MCF 10A (cell line): ENCODE measurements around the gene HERC4. TPM values are rescaled to one million over a fixed set of nuclear protein-coding genes. Genes with fewer than 3 reads are reported as not detected.
"Not testable (repeated sequence)": the region's sequence is repeated elsewhere in the genome, so short reads cannot be mapped to it uniquely, and the experiment has no call there.

Experiments used
- BruUV-seq: library from RNA; stranded (reverse); fragments of 400-500 nt; replicated peaks from 2 replicates; lab custom pipeline; 2021; lab: Mats Ljungman, UMichigan
- CTCF ChIA-PET: fragments of 300-600 bp; sonication (Branson Sonifier 250); formaldehyde crosslinking; extraction: SDS; loops from one replicate; lab custom pipeline; 2021; ENCODE audit warnings: antibody characterized with exemption, inconsistent platforms; lab: Yijun Ruan, JAX
- POLR2A ChIA-PET: fragments of 300-600, 350-650 bp; sonication (Branson Sonifier 250); formaldehyde crosslinking; extraction: SDS; loops from one replicate; lab custom pipeline; 2020; ENCODE audit warnings: antibody characterized with exemption, inconsistent platforms; lab: Yijun Ruan, JAX
- DNase-seq: peaks from one replicate; pipeline ENCODE4 v3.0.0-alpha.2; 2018; ENCODE audit not compliant: unreplicated experiment
- H3K27ac Mint-ChIP-seq: one replicate; pipeline ENCODE4 v1.8.0; 2022; ENCODE audit warnings: mild to moderate bottlenecking, low read depth, mixed read lengths; ENCODE audit not compliant: unreplicated experiment
- H3K27me3 Mint-ChIP-seq: one replicate; pipeline ENCODE4 v1.8.0; 2022; ENCODE audit warnings: mixed read lengths; ENCODE audit not compliant: insufficient read depth, unreplicated experiment
- H3K36me3 Mint-ChIP-seq: one replicate; pipeline ENCODE4 v1.8.0; 2022; ENCODE audit warnings: mild to moderate bottlenecking, moderate library complexity, mixed read lengths; ENCODE audit not compliant: insufficient read depth, unreplicated experiment
- H3K4me1 Mint-ChIP-seq: one replicate; pipeline ENCODE4 v1.8.0; 2022; ENCODE audit warnings: mixed read lengths; ENCODE audit not compliant: insufficient read depth, unreplicated experiment
- H3K4me3 Mint-ChIP-seq: one replicate; pipeline ENCODE4 v1.8.0; 2022; ENCODE audit warnings: mild to moderate bottlenecking, moderate library complexity, mixed read lengths; ENCODE audit not compliant: unreplicated experiment
- H3K9me3 Mint-ChIP-seq: one replicate; pipeline ENCODE4 v1.8.0; 2022; ENCODE audit warnings: mixed read lengths; ENCODE audit not compliant: unreplicated experiment
- CTCF ChIP-seq: fragments of 200-600 bp; IDR thresholded peaks from one replicate; pipeline ENCODE4 v1.8.0; 2022; ENCODE audit warnings: antibody characterized with exemption, mild to moderate bottlenecking; ENCODE audit not compliant: unreplicated experiment
- intact Hi-C: fragments of 100-400 bp; cut with micrococcal nuclease; formaldehyde crosslinking; loops from 2 replicates; pipeline ENCODE4 v1.14.1; 2022
- total RNA-seq: library from RNA; stranded (reverse); gene quantifications from 2 replicates; pipeline ENCODE4 v1.2.3, GENCODE V29; 2022

The HERC4 gene
- total RNA-seq, 1 experiment from 2014 or later, result 57.5 TPM

GRCh38 chr10:68080853-68081431, 5.9 kb upstream of the HERC4 start:
- Mint-ChIP-seq H3K27ac (no peak overlapping the region), H3K9me3 (no peaks in the 10 kb centered on the region), H3K36me3 (no peaks in the 10 kb centered on the region), H3K4me3 (no peak overlapping the region), H3K27me3 (no peaks in the 10 kb centered on the region), H3K4me1 (peaks cover 2% of the 10 kb centered on the region)
- TF ChIP-seq CTCF, result no peak
- BruUV-seq, result no TSS peak
- CTCF ChIA-PET, result interaction anchor here (9.1 kb wide), 1 partner anchor 76 kb away, joined by 182 read pairs; no protein-coding TSS in a partner anchor
- POLR2A ChIA-PET, result no interaction called here
- intact Hi-C loops, result no loop called here
- no peak for DNase-seq

GRCh38 chr10:68079434-68079833, 4.4 kb upstream of the HERC4 start:
- ChIA-PET CTCF (interaction anchor here (4.6 kb wide), 1 partner anchor 77 kb away, joined by 35 read pairs; no protein-coding TSS in a partner anchor), POLR2A (no interaction called here)
- no peaks in the 10 kb centered on the region for H3K4me1 Mint-ChIP-seq
- DNase-seq, result no peak
- H3K27me3 Mint-ChIP-seq, result no peaks in the 10 kb centered on the region
- H3K36me3 Mint-ChIP-seq, result no peaks in the 10 kb centered on the region
- H3K4me3 Mint-ChIP-seq, result no peak overlapping the region
- intact Hi-C loops, result no loop called here
- H3K27ac Mint-ChIP-seq, result no peak overlapping the region
- TF ChIP-seq CTCF, result no peak
- H3K9me3 Mint-ChIP-seq, result no peaks in the 10 kb centered on the region
- no TSS peak for BruUV-seq

GRCh38 chr10:68077026-68077425, 1.9 kb upstream of the HERC4 start:
- ChIA-PET CTCF (interaction anchor here (0.6 to 4.6 kb wide), 2 partner anchors 45 to 79 kb away, joined by 3 to 35 read pairs; no protein-coding TSS in a partner anchor), POLR2A (interaction anchor here (1.5 to 2.9 kb wide), 3 partner anchors 7 to 79 kb away, joined by 5 to 15 read pairs (median 7); no protein-coding TSS in a partner anchor)
- Mint-ChIP-seq H3K27ac (no peak overlapping the region), H3K4me3 (no peak overlapping the region), H3K36me3 (no peaks in the 10 kb centered on the region), H3K27me3 (no peaks in the 10 kb centered on the region), H3K4me1 (peaks cover 5% of the 10 kb centered on the region), H3K9me3 (no peaks in the 10 kb centered on the region)
- intact Hi-C loops, result no loop called here
- BruUV-seq, result no TSS peak
- DNase-seq, result no peak
- no peak for TF ChIP-seq CTCF

- H3K9me3 Mint-ChIP-seq, DNase-seq, BruUV-seq, H3K27me3 Mint-ChIP-seq, intact Hi-C loops, H3K4me1 Mint-ChIP-seq, H3K36me3 Mint-ChIP-seq, H3K27ac Mint-ChIP-seq, H3K4me3 Mint-ChIP-seq: not testable (repeated sequence)
- POLR2A ChIA-PET, result interaction anchor here (0.6 to 5.8 kb wide), 9 partner anchors 8 to 257 kb away, joined by 3 to 55 read pairs (median 4); partner anchors contain the start of genes HNRNPH3 and PBLD
- CTCF ChIA-PET, result interaction anchor here (4.6 kb wide), 1 partner anchor 80 kb away, joined by 35 read pairs; no protein-coding TSS in a partner anchor
Measured at GRCh38 chr10:68076081-68076480, 998 bp upstream of the HERC4 start.
